K562 (cell line): Measurements from ENCODE around the gene GAMT. TPM values are rescaled to one million over a fixed set of nuclear protein-coding genes. Genes with fewer than 3 reads are reported as not detected.
A peak's percentile ranks its signal among the peaks of the same experiment; 100 is the strongest.

Experiments used
- ATF1 ChIP-seq, 2 experiments: fragments of 450-650 bp in 1 of 2; IDR thresholded peaks; 2 replicates each; pipeline ENCODE4 v1.6.1; 2016; ENCODE audit warnings: missing compliant biosample characterization in 1 of 2, missing genetic modification characterization in 1 of 2
- BCOR ChIP-seq: fragments of 450-650 bp; IDR thresholded peaks from 2 replicates; pipeline ENCODE4 v1.6.1; 2016
- CBX1 ChIP-seq: sonication (generic); IDR thresholded peaks from 2 replicates; pipeline ENCODE4 v1.6.1; 2016; ENCODE audit warnings: antibody characterized with exemption, low read depth, mild to moderate bottlenecking
- CCNT2 ChIP-seq: IDR thresholded peaks from 2 replicates; pipeline ENCODE4 v1.6.1; 2011; ENCODE audit warnings: borderline replicate concordance, low read depth, mild to moderate bottlenecking, moderate library complexity, mixed read lengths, low read length; ENCODE audit not compliant: insufficient read length; ENCODE audit errors: extremely low read depth
- CREB1 ChIP-seq, 2 experiments: sonication (generic) in 1 of 2; formaldehyde crosslinking in 1 of 2; IDR thresholded peaks; 2 replicates each; pipeline versions ENCODE4 v1.6.1 to v1.8.0; 2012 to 2022; ENCODE audit warnings: inconsistent platforms in 1 of 2, mild to moderate bottlenecking in 1 of 2, missing genetic modification reagents in 1 of 2, moderate library complexity in 1 of 2
- CTCFL ChIP-seq: IDR thresholded peaks from 2 replicates; pipeline ENCODE4 v1.6.1; 2011; ENCODE audit warnings: borderline replicate concordance, low read depth, mild to moderate bottlenecking, moderate library complexity, low read length; ENCODE audit not compliant: insufficient read depth, poor library complexity, severe bottlenecking
- CXXC5 ChIP-seq: fragments of 250-450 bp; sonication (Bioruptor Pico); IDR thresholded peaks from 2 replicates; pipeline ENCODE4 v1.8.0; 2022; ENCODE audit warnings: inconsistent platforms, mild to moderate bottlenecking, moderate library complexity
- ESRRB ChIP-seq: fragments of 250-450 bp; sonication (Bioruptor Pico); IDR thresholded peaks from 2 replicates; pipeline ENCODE4 v1.5.0; 2020; ENCODE audit warnings: mild to moderate bottlenecking, moderate library complexity, borderline replicate concordance
- GABPB1 ChIP-seq: sonication (generic); formaldehyde crosslinking; IDR thresholded peaks from 2 replicates; pipeline ENCODE4 v1.8.0; 2022; ENCODE audit warnings: mild to moderate bottlenecking, missing genetic modification reagents
- HDAC1 ChIP-seq, 2 experiments: fragments of 450-650 bp; IDR thresholded peaks; 2 replicates each; pipeline ENCODE4 v1.6.1; 2016 to 2017; ENCODE audit warnings: inconsistent platforms in 1 of 2, mild to moderate bottlenecking in 1 of 2, moderate library complexity in 1 of 2
- HNRNPL ChIP-seq: fragments of 200-400 bp; formaldehyde crosslinking; IDR thresholded peaks from 2 replicates; pipeline ENCODE4 v1.6.1; 2017; ENCODE audit warnings: low read depth, mild to moderate bottlenecking, low read length
- JUNB ChIP-seq: fragments of 450-650 bp; formaldehyde crosslinking; conservative IDR thresholded peaks from 2 replicates; pipeline ENCODE4 v1.4.0; 2020; ENCODE audit warnings: mild to moderate bottlenecking
- KAT7 ChIP-seq: sonication (generic); formaldehyde crosslinking; IDR thresholded peaks from 2 replicates; pipeline ENCODE4 v1.8.0; 2022; ENCODE audit warnings: missing genetic modification reagents, mild to moderate bottlenecking, borderline replicate concordance
- KLF13 ChIP-seq: fragments of 450-650 bp; IDR thresholded peaks from 2 replicates; pipeline ENCODE4 v1.6.1; 2016; ENCODE audit warnings: missing genetic modification characterization, low read depth, mild to moderate bottlenecking, missing compliant biosample characterization, moderate library complexity, borderline replicate concordance
- MTA3 ChIP-seq: fragments of 450-650 bp; formaldehyde crosslinking; IDR thresholded peaks from 2 replicates; pipeline ENCODE4 v1.6.1; 2017; ENCODE audit warnings: mild to moderate bottlenecking, borderline replicate concordance
- MYC ChIP-seq, 2 experiments: fragments of 250-450 bp in 1 of 2; sonication (Bioruptor Pico) in 1 of 2; IDR thresholded peaks; 2 replicates each; pipeline versions ENCODE4 v1.5.1 to v1.6.1; 2012 to 2021; ENCODE audit warnings: low read depth in 2 of 2, borderline replicate concordance in 1 of 2, improper control_type of control experiment in 1 of 2, low read length in 1 of 2, mild to moderate bottlenecking in 1 of 2, moderate library complexity in 1 of 2
- NBN ChIP-seq: fragments of 450-650 bp; IDR thresholded peaks from 2 replicates; pipeline ENCODE4 v1.6.1; 2016; ENCODE audit warnings: low read depth, mild to moderate bottlenecking
- NFIC ChIP-seq: fragments of 450-650 bp; IDR thresholded peaks from 2 replicates; pipeline ENCODE4 v1.6.1; 2017; ENCODE audit warnings: mild to moderate bottlenecking, inconsistent platforms
- PCBP1 ChIP-seq: fragments of 200-400 bp; formaldehyde crosslinking; IDR thresholded peaks from 2 replicates; pipeline ENCODE4 v1.6.1; 2018; ENCODE audit warnings: mild to moderate bottlenecking, low read depth, low read length; ENCODE audit not compliant: poor library complexity, severe bottlenecking
- RBM25 ChIP-seq: fragments of 200-400 bp; formaldehyde crosslinking; IDR thresholded peaks from 2 replicates; pipeline ENCODE4 v1.6.1; 2018; ENCODE audit warnings: low read length, low read depth, moderate library complexity; ENCODE audit not compliant: severe bottlenecking
- TARDBP ChIP-seq: fragments of 450-650 bp; IDR thresholded peaks from 2 replicates; pipeline ENCODE4 v1.6.1; 2016
- TCF3 ChIP-seq: sonication (generic); formaldehyde crosslinking; IDR thresholded peaks from 2 replicates; pipeline ENCODE4 v1.4.0; 2020; ENCODE audit warnings: mild to moderate bottlenecking, missing genetic modification reagents
- TFE3 ChIP-seq: fragments of 450-650 bp; formaldehyde crosslinking; IDR thresholded peaks from 2 replicates; pipeline ENCODE4 v1.4.0; 2020; ENCODE audit warnings: mild to moderate bottlenecking, mixed read lengths
- ZNF121 ChIP-seq: sonication (generic); formaldehyde crosslinking; conservative IDR thresholded peaks from 2 replicates; pipeline ENCODE4 v1.8.0; 2022; ENCODE audit warnings: missing genetic modification reagents
- polyA plus RNA-seq, 8 experiments: library from polyadenylated mRNA; depleted of rRNA in 4 of 8; stranded (reverse) in 5 of 8; unstranded in 3 of 8; fragments of >200 nt; fragmentation: Nextera tagmentation in 2 of 8; fragmentation: Illumina TruSeq in 1 of 8; extraction: Ambion mirVana in 2 of 8; extraction: Trizol in 1 of 8; gene quantifications; 2 replicates each; pipeline versions ENCODE4 v1.2.1 to v1.2.3, GENCODE V29; 2011 to 2014; ENCODE audit warnings: inconsistent platforms in 1 of 8, missing spikeins in 1 of 8
- total RNA-seq, 7 experiments: library from RNA; depleted of rRNA in 6 of 7; stranded (reverse); fragments of >200 nt in 6 of 7; fragmentation: Illumina TruSeq in 2 of 7; extraction: Trizol in 2 of 7; gene quantifications; 2 replicates each; pipeline versions ENCODE4 v1.2.1 to v1.2.3, GENCODE V29; 2011 to 2021; ENCODE audit warnings: low replicate concordance in 1 of 7

Gene GAMT
- total and polyA plus RNA-seq, 9 of the 15 experiments (the other 6 are each of a cell fraction or from before 2014, with no cell fraction given), result 1.3 to 35.3 (median 27.2) TPM

DNA sequence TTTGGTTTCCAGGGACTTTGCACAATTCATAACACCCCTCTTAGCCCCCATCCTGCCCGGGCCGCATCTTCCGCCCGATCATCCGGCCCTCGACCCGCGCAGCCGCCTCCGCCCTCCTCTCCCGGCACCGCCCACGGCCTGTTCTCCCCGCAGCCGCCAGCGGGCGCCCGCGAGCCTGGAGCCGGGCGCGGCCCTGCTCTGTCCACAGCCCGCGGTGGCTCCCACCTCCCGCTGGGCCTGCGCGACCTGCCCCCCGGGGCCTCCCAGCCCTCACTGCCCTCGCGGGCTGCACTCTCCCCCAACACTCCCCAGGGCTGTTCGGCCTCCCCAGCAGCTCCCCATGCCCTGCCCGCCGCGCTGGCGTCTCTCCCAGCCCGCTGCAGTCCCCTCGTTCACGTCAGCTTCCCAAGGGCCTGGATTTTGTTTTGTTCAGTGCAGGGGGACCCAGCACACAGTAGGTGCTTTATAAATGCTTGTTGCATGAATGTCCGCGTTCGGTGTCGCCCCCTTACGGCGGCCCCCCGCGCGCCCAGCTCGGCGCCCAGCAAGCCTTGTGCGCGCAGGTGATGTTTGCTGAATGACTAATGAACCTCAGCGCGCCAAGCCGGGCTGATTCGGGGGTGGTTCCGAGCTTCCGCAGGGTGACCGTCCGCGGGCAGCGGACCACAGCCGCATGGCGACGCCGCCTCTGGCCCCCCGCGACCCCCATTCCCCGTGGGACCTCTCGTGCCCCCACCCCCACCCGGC is 44.0 kb upstream of the GAMT start (continued):
- TF ChIP-seq GABPB1 (CRISPR knock-in tag), result 0 out of 2 replicates have a peak, but pooled peaks have one; percentile 31
- peak; percentile 27 for TF ChIP-seq CTCFL
- TF ChIP-seq HNRNPL, result peak; percentile 63; the same call in 1 of the 2 replicates
- peak in 1 of 2 experiments; percentile 51; a peak in 2 of 4 replicates for TF ChIP-seq HDAC1 (IDR thresholded peaks at IDR 0.05)
- TF ChIP-seq CBX1, result peak; percentile 78; the same call in 1 of the 2 replicates
- TF ChIP-seq TFE3 (CRISPR knock-in tag), result no peak
- TF ChIP-seq NBN, result 0 out of 2 replicates have a peak, but pooled peaks have one; percentile 10
- TF ChIP-seq KAT7, result peak; percentile 84; the same call in 1 of the 2 replicates
- peak; percentile 73; the same call in 1 of the 2 replicates for TF ChIP-seq KLF13 (tag)
- peak; percentile 22; the same call in 1 of the 2 replicates for TF ChIP-seq CREB1 (IDR thresholded peaks at IDR 0.05)
- no peak; the same call in 1 of the 2 replicates for TF ChIP-seq CREB1 (CRISPR knock-in tag; IDR thresholded peaks at IDR 0.05)
- peak; percentile 70 for TF ChIP-seq PCBP1
- TF ChIP-seq TARDBP, result peak; percentile 32; the same call in 1 of the 2 replicates
- TF ChIP-seq JUNB (CRISPR knock-in tag), result no peak
- TF ChIP-seq TCF3 (CRISPR knock-in tag), result 0 out of 2 replicates have a peak, but pooled peaks have one; percentile 15
- peak; percentile 75 for TF ChIP-seq CXXC5
- TF ChIP-seq CCNT2, result peak; percentile 86
- no peak for TF ChIP-seq ESRRB
- 0 out of 2 replicates have a peak, but pooled peaks have one; percentile 2 for TF ChIP-seq ZNF121 (CRISPR knock-in tag)
- TF ChIP-seq BCOR, result peak; percentile 86
- peak; percentile 56; the same call in 1 of the 2 replicates for TF ChIP-seq MTA3
- TF ChIP-seq RBM25, result peak; percentile 96
- no peak for TF ChIP-seq ATF1 (CRISPR knock-in tag; IDR thresholded peaks at IDR 0.05)
- TF ChIP-seq ATF1 (tag; IDR thresholded peaks at IDR 0.05), result peak; percentile 69
- TF ChIP-seq NFIC, result peak; percentile 39
- TF ChIP-seq MYC (IDR thresholded peaks at IDR 0.05; ENCODE audit: low read depth, low read length), result 0 out of 2 replicates have a peak, but pooled peaks have one; percentile 12
- no peak for TF ChIP-seq MYC (CRISPR knock-in tag; IDR thresholded peaks at IDR 0.05; ENCODE audit: borderline replicate concordance, low read depth)
